Endothelial cell (in vitro differentiated cells): ENCODE measurements around the gene KAT2A. TPM values are rescaled to one million over a fixed set of nuclear protein-coding genes. Genes with fewer than 3 reads are reported as not detected.

Experiments
- DNase-seq: peaks from one replicate; pipeline ENCODE4 v3.0.0; 2021; ENCODE audit warnings: low spot score
- H3K27ac Mint-ChIP-seq: one replicate; pipeline ENCODE4 v1.8.0; 2021; ENCODE audit warnings: mixed read lengths, inconsistent platforms; ENCODE audit not compliant: unreplicated experiment
- H3K27me3 Mint-ChIP-seq: one replicate; pipeline ENCODE4 v1.8.0; 2021; ENCODE audit warnings: mild to moderate bottlenecking, moderate library complexity, mixed read lengths, inconsistent platforms; ENCODE audit not compliant: unreplicated experiment
- H3K36me3 Mint-ChIP-seq: one replicate; pipeline ENCODE4 v1.8.0; 2021; ENCODE audit warnings: mild to moderate bottlenecking, low read depth, mixed read lengths, inconsistent platforms; ENCODE audit not compliant: unreplicated experiment
- H3K4me1 Mint-ChIP-seq: one replicate; pipeline ENCODE4 v1.8.0; 2021; ENCODE audit warnings: mild to moderate bottlenecking, mixed read lengths, inconsistent platforms; ENCODE audit not compliant: unreplicated experiment
- H3K4me3 Mint-ChIP-seq: one replicate; pipeline ENCODE4 v1.8.0; 2021; ENCODE audit warnings: mild to moderate bottlenecking, mixed read lengths, inconsistent platforms; ENCODE audit not compliant: unreplicated experiment
- H3K9me3 Mint-ChIP-seq: one replicate; pipeline ENCODE4 v1.8.0; 2021; ENCODE audit warnings: mixed read lengths, inconsistent platforms; ENCODE audit not compliant: unreplicated experiment
- total RNA-seq: library from RNA; stranded (reverse); fragmentation: NEBNext Ultra II Directional; extraction: Animal tissue kit (Norgen Biotek cat#: 25700); gene quantifications from one replicate; pipeline ENCODE4 v1.2.1, GENCODE V29; 2021; ENCODE audit not compliant: unreplicated experiment
- TF ChIP-seq, protein P1 (sequence below): fragments of 200-600 bp; sonication (generic); IDR thresholded peaks from one replicate; pipeline ENCODE4 v1.5.0; 2021; ENCODE audit warnings: antibody characterized with exemption; ENCODE audit not compliant: unreplicated experiment

The KAT2A gene
- total RNA-seq, 1 donor from 2014 or later: 22.8 TPM

- H3K36me3 Mint-ChIP-seq: peaks cover 7% of the 10 kb centered on the region
- peaks cover 13% of the 10 kb centered on the region for H3K4me1 Mint-ChIP-seq
- peaks cover 17% of the 10 kb centered on the region for H3K27me3 Mint-ChIP-seq
- H3K27ac Mint-ChIP-seq: no peak overlapping the region
- H3K4me3 Mint-ChIP-seq: no peak overlapping the region
- H3K9me3 Mint-ChIP-seq: no peaks in the 10 kb centered on the region
- DNase-seq: peak; percentile 59
- TF ChIP-seq, protein P1, sequence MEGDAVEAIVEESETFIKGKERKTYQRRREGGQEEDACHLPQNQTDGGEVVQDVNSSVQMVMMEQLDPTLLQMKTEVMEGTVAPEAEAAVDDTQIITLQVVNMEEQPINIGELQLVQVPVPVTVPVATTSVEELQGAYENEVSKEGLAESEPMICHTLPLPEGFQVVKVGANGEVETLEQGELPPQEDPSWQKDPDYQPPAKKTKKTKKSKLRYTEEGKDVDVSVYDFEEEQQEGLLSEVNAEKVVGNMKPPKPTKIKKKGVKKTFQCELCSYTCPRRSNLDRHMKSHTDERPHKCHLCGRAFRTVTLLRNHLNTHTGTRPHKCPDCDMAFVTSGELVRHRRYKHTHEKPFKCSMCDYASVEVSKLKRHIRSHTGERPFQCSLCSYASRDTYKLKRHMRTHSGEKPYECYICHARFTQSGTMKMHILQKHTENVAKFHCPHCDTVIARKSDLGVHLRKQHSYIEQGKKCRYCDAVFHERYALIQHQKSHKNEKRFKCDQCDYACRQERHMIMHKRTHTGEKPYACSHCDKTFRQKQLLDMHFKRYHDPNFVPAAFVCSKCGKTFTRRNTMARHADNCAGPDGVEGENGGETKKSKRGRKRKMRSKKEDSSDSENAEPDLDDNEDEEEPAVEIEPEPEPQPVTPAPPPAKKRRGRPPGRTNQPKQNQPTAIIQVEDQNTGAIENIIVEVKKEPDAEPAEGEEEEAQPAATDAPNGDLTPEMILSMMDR: peak; percentile 38
These were observed 2.6 kb downstream of the KAT2A start for GRCh38 chr17:42118545-42118944.

DNA sequence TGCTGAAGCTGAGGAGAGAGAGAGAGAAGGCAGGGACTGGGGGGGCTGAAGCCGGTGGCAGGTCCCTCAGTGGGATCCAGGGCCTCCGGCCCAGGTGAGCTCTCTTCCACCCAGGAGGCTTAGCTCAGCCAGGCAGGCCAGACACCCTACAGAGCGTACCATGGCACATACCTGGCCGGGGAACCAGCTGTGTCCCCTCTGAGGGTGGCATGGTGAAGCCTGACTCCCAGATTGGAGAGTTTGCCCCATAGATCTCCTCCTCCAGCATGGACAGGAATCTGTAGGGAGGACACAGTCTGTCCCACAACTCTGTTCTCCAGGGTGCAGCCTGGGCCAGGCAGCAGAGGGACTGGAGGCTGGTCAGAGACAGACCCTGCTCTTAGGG lies 3.0 kb downstream of the KAT2A start:
- no peak for DNase-seq
- H3K9me3 Mint-ChIP-seq: no peaks in the 10 kb centered on the region
- no peak overlapping the region for H3K27ac Mint-ChIP-seq
- H3K36me3 Mint-ChIP-seq: peaks cover 7% of the 10 kb centered on the region
- TF ChIP-seq, protein P1: no peak
- peaks cover 13% of the 10 kb centered on the region for H3K4me1 Mint-ChIP-seq
- no peak overlapping the region for H3K4me3 Mint-ChIP-seq
- H3K27me3 Mint-ChIP-seq: peaks cover 17% of the 10 kb centered on the region

- H3K9me3 Mint-ChIP-seq: no peaks in the 10 kb centered on the region
These were observed 3.6 kb downstream of the KAT2A start for GRCh38 chr17:42117397-42118125.

GRCh38 chr17:42116705-42117396 lies 4.3 kb downstream of the KAT2A start:
- TF ChIP-seq, protein P1: peak; percentile 73
- peaks cover 11% of the 10 kb centered on the region for H3K4me1 Mint-ChIP-seq
- DNase-seq: peak; percentile 81
- peaks cover 7% of the 10 kb centered on the region for H3K36me3 Mint-ChIP-seq
- no peak overlapping the region for H3K27ac Mint-ChIP-seq
- no peaks in the 10 kb centered on the region for H3K9me3 Mint-ChIP-seq
- peak overlapping the region; percentile 77 for H3K4me3 Mint-ChIP-seq
- peaks cover 15% of the 10 kb centered on the region for H3K27me3 Mint-ChIP-seq

More at GRCh38 chr17:42117397-42118125, 3.6 kb downstream of the KAT2A start:
- H3K27me3 Mint-ChIP-seq: peaks cover 17% of the 10 kb centered on the region
- peaks cover 7% of the 10 kb centered on the region for H3K36me3 Mint-ChIP-seq
- H3K4me3 Mint-ChIP-seq: no peak overlapping the region
- peaks cover 13% of the 10 kb centered on the region for H3K4me1 Mint-ChIP-seq
- no peak for DNase-seq
- no peak overlapping the region for H3K27ac Mint-ChIP-seq
- TF ChIP-seq, protein P1: no peak

DNA sequence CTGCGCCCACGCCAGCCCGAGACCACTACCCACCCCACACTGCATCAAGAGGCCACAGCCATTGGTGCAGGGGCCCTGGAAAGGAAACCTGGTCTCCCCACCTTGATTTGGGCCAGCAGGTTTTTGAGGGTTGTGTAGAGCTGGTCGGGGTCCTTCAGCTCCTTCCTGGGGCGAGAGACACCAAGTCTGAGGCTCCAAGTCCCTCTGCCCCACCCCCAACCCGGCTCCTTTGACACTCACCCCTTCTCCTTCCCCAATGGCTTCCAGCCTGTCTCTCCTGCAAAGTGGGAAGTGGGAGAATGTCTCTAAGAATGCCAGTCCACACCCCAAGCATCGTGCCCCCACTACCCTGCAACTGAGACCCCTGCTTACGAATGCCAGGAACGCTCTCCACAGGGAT lies 7.0 kb downstream of the KAT2A start:
- Mint-ChIP-seq H3K27ac (no peak overlapping the region), H3K4me1 (peaks cover 3% of the 10 kb centered on the region), H3K27me3 (peaks cover 12% of the 10 kb centered on the region), H3K9me3 (no peaks in the 10 kb centered on the region), H3K4me3 (no peak overlapping the region), H3K36me3 (peaks cover 7% of the 10 kb centered on the region)
- TF ChIP-seq, protein P1: no peak
- DNase-seq: no peak
